WERI-Rb-1 (cell line): ENCODE measurements around the gene CCDC183.

Experiments
- DNase-seq: peaks from one replicate; pipeline ENCODE4 v3.0.0-alpha.2; 2020
- H3K27ac ChIP-seq: fragments of 250-450 bp; sonication (Bioruptor Pico); 2 replicates; pipeline ENCODE4 v1.5.1; 2020; ENCODE audit warnings: mild to moderate bottlenecking, moderate library complexity
- H3K27me3 ChIP-seq: fragments of 250-450 bp; sonication (Bioruptor Pico); 2 replicates; pipeline ENCODE4 v1.5.1; 2021; ENCODE audit warnings: mild to moderate bottlenecking, low read depth, moderate library complexity; ENCODE audit not compliant: insufficient read depth, severe bottlenecking
- H3K36me3 ChIP-seq: fragments of 250-450 bp; sonication (Bioruptor Pico); 2 replicates; pipeline ENCODE4 v1.5.1; 2020; ENCODE audit warnings: mild to moderate bottlenecking, moderate library complexity
- H3K4me3 ChIP-seq: 2 replicates; pipeline ENCODE4 v1.5.1; 2011; ENCODE audit warnings: low read depth, mild to moderate bottlenecking, control low read depth, low read length
- H3K9me3 ChIP-seq: fragments of 250-450 bp; sonication (Bioruptor Pico); 2 replicates; pipeline ENCODE4 v1.5.1; 2021; ENCODE audit warnings: mild to moderate bottlenecking, moderate library complexity; ENCODE audit not compliant: severe bottlenecking
- CTCF ChIP-seq: IDR thresholded peaks from 2 replicates; pipeline ENCODE4 v1.5.1; 2011; ENCODE audit warnings: low read depth, mild to moderate bottlenecking, control low read depth, inconsistent platforms, low read length

CCDC183 gene

DNA sequence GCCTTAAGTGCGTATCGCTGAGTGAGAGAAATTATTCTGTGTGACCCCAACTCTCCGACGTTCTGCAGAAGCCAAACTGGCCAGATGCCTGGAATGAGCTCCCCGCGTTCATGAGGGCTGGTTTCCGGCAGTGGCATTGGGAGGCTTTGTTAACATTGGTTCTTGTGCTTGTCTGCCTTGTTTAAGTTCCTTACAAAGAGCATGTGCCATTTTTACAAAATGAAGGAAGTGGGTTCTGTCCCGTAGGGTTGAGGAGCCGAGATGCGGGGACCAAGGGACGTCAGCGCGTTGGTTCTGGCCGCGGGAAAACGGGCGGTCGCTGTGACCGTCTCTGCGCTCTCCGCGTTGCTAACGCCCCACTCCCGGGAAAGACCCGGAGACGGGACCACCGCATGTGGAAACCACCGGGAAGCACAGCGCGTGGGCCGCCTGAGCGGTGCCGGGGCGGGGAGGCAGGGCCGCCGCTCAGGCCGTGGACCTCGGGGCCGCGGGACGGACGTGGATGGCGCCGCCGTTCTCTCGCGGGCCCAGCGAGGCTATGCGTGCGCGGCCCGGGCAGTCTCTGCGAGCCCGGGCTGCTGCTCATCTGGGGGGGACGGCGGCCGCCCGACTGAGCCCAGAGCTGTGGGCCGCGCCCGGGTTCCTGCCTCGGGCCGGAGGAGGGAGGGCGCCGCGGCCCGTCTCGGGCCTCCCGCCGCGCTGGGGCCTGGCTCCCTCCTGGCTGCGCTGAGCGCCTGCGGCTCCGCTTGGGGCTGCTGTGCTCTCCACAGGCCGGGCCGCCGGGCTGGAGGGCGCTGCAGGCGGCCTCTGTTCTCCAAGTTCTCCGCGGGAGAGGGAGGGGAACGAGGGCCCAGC lies 25.1 kb downstream of the CCDC183 start:
- Histone ChIP-seq H3K27ac (no peak overlapping the region), H3K9me3 (no peaks in the 10 kb centered on the region), H3K36me3 (peaks cover 40% of the 10 kb centered on the region), H3K4me3 (no peak overlapping the region), H3K27me3 (no peaks in the 10 kb centered on the region)
- no peak for DNase-seq
- no peak for TF ChIP-seq CTCF

DNA sequence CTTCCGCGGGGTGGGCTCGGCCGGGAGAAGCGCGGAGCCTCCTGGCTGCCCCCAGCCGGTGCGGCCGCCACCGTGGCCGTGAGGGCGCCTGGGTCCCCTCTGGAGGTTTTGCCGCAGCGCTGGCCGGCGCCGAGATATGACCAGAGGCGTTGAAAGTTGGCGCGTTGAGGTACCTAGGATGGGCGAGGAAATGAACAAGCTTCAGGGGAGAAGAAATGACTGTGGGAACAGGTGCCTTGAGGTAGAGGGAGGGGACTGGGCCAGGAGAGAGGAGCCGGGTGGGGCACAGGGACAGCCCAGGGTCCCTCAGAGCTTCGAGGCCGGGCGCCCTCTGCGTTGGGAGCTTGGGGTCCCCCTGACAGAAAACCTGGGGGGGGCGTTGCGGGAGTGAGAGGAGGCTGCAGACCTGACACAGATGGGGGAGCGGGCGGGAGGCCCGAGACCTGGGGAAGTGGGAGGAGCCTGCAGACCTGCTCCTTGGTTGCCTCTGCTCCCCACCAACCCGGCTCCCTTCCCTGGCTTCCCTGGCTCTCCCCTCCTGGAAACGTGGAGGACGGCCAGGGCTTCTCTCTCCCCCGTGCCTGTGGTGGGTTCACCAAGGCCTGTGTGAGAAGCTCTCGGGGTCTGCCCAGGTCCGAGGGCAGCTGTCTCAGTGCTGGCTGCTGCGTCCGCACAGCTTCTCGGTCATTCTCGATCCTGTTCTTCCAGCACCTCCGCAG lies 25.8 kb downstream of the CCDC183 start:
- no peak overlapping the region for H3K4me3 ChIP-seq
- H3K9me3 ChIP-seq: no peaks in the 10 kb centered on the region
- no peak for DNase-seq
- H3K27me3 ChIP-seq: no peaks in the 10 kb centered on the region
- TF ChIP-seq CTCF: no peak
- peaks cover 42% of the 10 kb centered on the region for H3K36me3 ChIP-seq
- H3K27ac ChIP-seq: no peak overlapping the region

DNA sequence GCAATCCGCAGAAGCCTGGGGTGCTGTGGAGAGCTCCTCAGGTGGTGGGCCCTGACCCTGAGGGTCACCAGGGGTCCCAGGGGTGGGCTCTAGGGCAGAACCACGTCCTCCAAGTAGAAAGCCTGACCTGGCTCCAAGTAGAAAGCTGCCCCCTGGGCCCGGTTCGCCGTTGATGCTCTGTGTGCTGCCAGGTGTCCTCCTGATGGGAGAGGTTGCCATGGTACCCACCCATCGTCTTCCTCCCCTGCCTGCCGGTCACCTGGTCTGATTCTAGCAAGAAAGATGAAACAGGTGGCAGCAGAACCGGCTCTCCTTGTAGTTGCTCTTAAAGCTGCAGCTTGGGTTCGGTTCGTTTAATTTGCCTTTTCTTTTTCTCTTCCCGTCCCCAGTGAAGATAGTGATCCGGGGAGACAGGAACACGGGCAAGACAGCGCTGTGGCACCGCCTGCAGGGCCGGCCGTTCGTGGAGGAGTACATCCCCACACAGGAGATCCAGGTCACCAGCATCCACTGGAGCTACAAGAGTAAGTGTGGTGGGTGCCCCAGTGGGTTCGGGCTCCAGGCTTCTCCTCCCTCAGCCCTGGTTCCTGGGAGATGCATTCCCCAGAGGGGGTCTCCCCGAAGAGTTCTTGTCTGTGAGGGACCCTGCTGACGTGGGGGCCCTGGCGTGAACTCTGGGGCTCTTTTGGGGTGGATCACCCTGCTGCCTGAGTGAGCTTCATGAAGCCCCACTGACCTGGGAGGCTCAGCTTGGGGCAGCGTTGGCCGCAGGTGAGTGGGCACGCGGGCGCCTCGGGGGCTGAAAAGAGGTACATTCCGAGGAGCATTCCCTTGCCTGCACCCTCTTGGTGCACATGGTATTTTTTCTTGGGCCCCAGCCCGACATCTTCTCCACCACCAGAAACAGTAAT lies 27.3 kb downstream of the CCDC183 start:
- no peak for TF ChIP-seq CTCF
- no peak overlapping the region for H3K27ac ChIP-seq
- H3K4me3 ChIP-seq: no peak overlapping the region
- no peak for DNase-seq
- no peaks in the 10 kb centered on the region for H3K9me3 ChIP-seq
- no peaks in the 10 kb centered on the region for H3K27me3 ChIP-seq
- H3K36me3 ChIP-seq: peaks cover 53% of the 10 kb centered on the region

DNA sequence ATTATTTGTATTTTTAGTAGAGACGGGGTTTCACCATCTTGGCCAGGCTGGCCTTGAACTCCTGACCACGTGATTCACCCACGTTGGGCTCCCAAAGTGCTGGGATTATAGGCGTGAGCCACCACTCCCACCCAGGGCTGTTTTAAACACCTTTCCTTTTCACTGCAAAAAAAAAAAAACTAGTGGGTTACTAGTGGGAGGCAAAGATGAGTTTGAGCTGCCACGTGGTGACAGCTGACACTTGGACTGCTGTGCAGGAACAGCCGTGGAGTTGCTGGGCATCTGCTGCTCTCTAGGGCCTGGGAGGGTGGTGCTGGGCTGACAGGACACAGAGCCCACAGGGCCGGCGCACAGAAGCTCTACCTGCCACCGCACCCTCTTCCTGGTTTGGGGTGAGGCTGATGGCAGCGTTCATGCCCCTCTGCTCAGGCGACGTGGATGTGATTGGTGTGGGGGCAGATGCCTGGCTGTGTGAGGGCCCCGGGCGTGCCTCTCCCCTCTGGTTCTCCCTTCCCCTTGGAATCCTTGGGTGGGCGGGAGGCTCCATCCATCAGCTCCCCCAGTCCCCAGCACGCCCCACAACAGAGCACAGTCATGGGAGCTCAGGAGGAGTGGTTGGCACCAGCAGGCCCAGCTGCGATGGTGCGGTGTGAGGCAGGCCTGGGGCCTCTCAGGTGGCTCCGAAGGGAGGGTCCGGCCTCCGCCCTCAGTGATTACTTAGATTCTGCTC lies 28.5 kb downstream of the CCDC183 start:
- Histone ChIP-seq H3K9me3 (no peaks in the 10 kb centered on the region), H3K4me3 (no peak overlapping the region), H3K27me3 (no peaks in the 10 kb centered on the region), H3K27ac (no peak overlapping the region), H3K36me3 (peaks cover 66% of the 10 kb centered on the region)
- TF ChIP-seq CTCF: no peak
- DNase-seq: no peak
